Sigmoid colon (tissue), 7 donors: ENCODE measurements around the gene KMT5C. TPM values are rescaled to one million over a fixed set of nuclear protein-coding genes. Genes with fewer than 3 reads are reported as not detected.

Source experiments
- DNase-seq: peaks from one replicate; pipeline ENCODE4 v3.0.0-alpha.2; 2019
- H3K27ac ChIP-seq, 4 donors: fragments of 200-600 bp; sonication (generic); one replicate each; pipeline ENCODE4 v1.5.1; 2016 to 2019; ENCODE audit warnings: mild to moderate bottlenecking in 1 of 4
- H3K27me3 ChIP-seq, 3 donors: fragments of 200-600 bp; sonication (generic); one replicate each; pipeline ENCODE4 v1.5.1; 2019; ENCODE audit warnings: mild to moderate bottlenecking in 1 of 3
- H3K36me3 ChIP-seq, 4 donors: fragments of 200-600 bp; sonication (generic); one replicate each; pipeline ENCODE4 v1.5.1; 2016 to 2019
- H3K4me1 ChIP-seq, 4 donors: fragments of 200-600 bp; sonication (generic); one replicate each; pipeline ENCODE4 v1.5.1; 2017 to 2019
- H3K4me3 ChIP-seq, 4 donors: fragments of 200-600 bp; sonication (generic); one replicate each; pipeline ENCODE4 v1.5.1; 2017 to 2019; ENCODE audit warnings: mild to moderate bottlenecking in 2 of 4, moderate library complexity in 1 of 4
- H3K9me3 ChIP-seq, 4 donors: fragments of 200-600 bp in 3 of 4; sonication (generic) in 3 of 4; one replicate each; pipeline versions ENCODE4 v1.5.1 to v1.6.1; 2013 to 2019
- EP300 ChIP-seq, 4 donors: sonication (generic); formaldehyde crosslinking; IDR thresholded peaks; one replicate each; pipeline ENCODE4 v1.6.1; 2017; ENCODE audit warnings: antibody characterized with exemption in 4 of 4
- POLR2A ChIP-seq, 2 donors: fragments of 450-650 bp; IDR thresholded peaks; one replicate each; pipeline ENCODE4 v1.6.1; 2016; ENCODE audit warnings: antibody characterized with exemption in 2 of 2, mild to moderate bottlenecking in 2 of 2, moderate library complexity in 2 of 2
- POLR2AphosphoS5 ChIP-seq, 4 donors: sonication (generic); formaldehyde crosslinking; IDR thresholded peaks; one replicate each; pipeline ENCODE4 v1.6.1; 2017; ENCODE audit warnings: antibody characterized with exemption in 4 of 4
- WGBS, 2 donors: extraction: QIAGEN DNeasy Blood & Tissue Kit; methylation state at CpG; one replicate each; pipeline ENCODE4 v1.1.7; 2013; 5-methylcytosine and 5-hydroxymethylcytosine counted together
- intact Hi-C: fragments of 100-400 bp; cut with DNase I; formaldehyde crosslinking; loops from one replicate; pipeline ENCODE4 v1.15.1; 2023
- polyA plus RNA-seq, 3 donors: library from polyadenylated mRNA; stranded (reverse); fragments of 200-250 nt; gene quantifications; one replicate each; pipeline ENCODE4 v1.2.3, GENCODE V29; 2013
- total RNA-seq, 4 donors: library from RNA; depleted of rRNA; stranded (reverse); fragments of >200 nt; gene quantifications; one replicate each; pipeline ENCODE4 v1.1.0, GENCODE V29; 2016
- TF ChIP-seq, protein P1 (sequence below), 4 experiments: fragments of 450-650 bp in 3 of 4; fragments of 200-600 bp in 1 of 4; IDR thresholded peaks; one replicate each; pipeline ENCODE4 v1.5.1; 2016 to 2019; ENCODE audit warnings: antibody characterized with exemption in 4 of 4, mild to moderate bottlenecking in 3 of 4, moderate library complexity in 2 of 4
- donor health status: healthy with polysubstance abuse.
- donor health status: Bipolar disorder and iron deficiency.
- donor health status: healthy.

The KMT5C gene
- total and polyA plus RNA-seq, 7 donors, result 3.0 to 14.8 (median 9.1) TPM

DNA sequence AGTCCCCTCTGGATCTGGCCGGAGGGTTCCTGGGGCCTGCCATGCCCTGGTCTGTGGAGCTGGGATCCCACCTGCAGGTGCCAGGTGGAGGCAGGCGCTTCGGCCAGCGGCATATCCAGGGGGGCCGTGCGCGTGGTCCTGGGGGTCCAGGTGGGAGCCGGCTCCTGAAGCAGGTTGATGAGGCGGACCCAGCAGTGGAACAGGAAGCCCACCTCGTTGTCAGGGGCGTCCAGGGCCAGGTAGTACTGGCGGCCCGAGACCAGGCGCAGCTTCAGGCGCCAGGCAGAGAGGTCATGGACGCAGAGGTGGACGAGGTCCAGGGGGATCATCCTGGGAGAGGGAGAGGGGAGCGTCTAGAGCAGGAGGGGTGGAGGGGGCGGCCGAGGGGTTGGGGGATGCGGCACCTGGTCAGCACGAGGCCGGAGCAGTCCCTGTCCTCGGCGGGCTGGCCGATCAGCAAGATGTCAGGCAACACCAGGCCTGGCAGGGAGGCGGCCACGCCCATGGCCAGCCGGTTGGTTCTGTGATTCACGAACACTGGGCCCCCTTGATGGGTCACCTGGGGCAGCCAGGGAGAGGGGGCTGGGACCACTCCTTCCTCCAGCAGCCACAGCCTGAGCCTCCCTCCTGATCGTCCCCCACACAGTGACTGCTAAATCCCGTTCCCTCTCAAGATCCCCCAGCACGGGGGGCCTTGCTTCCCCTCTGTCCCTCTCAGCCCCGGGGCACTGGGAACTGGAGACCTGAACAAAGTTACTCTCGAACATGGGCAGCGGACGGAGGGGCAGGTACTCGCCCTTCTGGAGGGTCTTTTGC is 22.7 kb downstream of the KMT5C start:
- peaks cover 0 to 9% (median 2%) of the 10 kb centered on the region in 3 donors for H3K27me3 ChIP-seq
- no peaks in the 10 kb centered on the region for H3K9me3 ChIP-seq
- no peak overlapping the region for H3K4me3 ChIP-seq
- intact Hi-C loops, result no loop called here
- H3K4me1 ChIP-seq, result no peaks in the 10 kb centered on the region
- H3K36me3 ChIP-seq, result no peaks in the 10 kb centered on the region
- 66 to 81% methylated on average over 38 of the region's 38 CpGs for WGBS, 2 donors
- DNase-seq, result no peak
- TF ChIP-seq POLR2A (IDR thresholded peaks at IDR 0.05), result no peak
- no peak for TF ChIP-seq EP300 (IDR thresholded peaks at IDR 0.05)
- H3K27ac ChIP-seq, result no peak overlapping the region

DNA sequence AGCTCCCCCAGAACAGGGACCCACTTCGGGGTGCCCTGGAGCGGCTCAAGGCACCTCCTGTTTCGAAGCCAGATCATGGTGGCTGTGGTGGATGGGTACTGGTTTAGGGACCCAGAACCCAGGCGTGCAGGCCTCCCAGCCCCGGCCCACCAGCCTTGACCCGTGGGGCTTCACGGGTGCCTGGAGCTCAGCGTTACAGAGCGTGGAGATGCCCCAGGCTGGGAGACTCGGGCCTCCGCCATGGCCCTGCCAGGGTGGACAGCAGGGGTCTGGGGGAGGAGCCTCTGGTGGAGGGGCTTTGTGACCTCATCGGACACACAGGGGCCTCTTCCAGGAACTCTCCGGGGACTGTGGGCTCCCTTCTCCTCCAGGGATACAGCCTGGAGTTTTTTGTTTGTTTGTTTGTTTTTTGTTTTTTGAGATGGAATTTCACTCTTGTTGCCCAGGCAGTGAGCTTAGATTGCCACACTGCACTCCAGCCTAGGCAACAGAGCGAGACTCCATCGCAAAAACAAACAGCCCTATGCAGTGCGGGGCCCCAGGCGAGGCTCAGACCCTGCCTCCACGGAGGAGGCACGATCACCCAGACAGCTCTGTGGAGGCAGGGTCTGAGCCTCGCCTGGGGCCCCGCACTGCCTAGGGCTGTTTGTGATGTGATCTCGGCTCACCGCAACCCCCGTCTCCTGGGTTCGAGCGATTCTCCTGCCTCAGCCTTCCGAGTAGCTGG is 23.5 kb downstream of the KMT5C start, which contains the start of gene GARIN5B:
TSS of gene GARIN5B (minus strand) at position 271 of the 727 bp plus-strand sequence. CDS start at position 77, 194 bp downstream.
- TF ChIP-seq EP300 (IDR thresholded peaks at IDR 0.05) (no peak), POLR2A (IDR thresholded peaks at IDR 0.05) (no peak), POLR2AphosphoS5 (IDR thresholded peaks at IDR 0.05) (no peak)
- TF ChIP-seq, protein P1, sequence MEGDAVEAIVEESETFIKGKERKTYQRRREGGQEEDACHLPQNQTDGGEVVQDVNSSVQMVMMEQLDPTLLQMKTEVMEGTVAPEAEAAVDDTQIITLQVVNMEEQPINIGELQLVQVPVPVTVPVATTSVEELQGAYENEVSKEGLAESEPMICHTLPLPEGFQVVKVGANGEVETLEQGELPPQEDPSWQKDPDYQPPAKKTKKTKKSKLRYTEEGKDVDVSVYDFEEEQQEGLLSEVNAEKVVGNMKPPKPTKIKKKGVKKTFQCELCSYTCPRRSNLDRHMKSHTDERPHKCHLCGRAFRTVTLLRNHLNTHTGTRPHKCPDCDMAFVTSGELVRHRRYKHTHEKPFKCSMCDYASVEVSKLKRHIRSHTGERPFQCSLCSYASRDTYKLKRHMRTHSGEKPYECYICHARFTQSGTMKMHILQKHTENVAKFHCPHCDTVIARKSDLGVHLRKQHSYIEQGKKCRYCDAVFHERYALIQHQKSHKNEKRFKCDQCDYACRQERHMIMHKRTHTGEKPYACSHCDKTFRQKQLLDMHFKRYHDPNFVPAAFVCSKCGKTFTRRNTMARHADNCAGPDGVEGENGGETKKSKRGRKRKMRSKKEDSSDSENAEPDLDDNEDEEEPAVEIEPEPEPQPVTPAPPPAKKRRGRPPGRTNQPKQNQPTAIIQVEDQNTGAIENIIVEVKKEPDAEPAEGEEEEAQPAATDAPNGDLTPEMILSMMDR (IDR thresholded peaks at IDR 0.05), result no peak
- Histone ChIP-seq H3K9me3 (no peaks in the 10 kb centered on the region), H3K27me3 (peaks cover 4 to 16% (median 6%) of the 10 kb centered on the region in 3 donors), H3K27ac (no peak within 1 kb of the TSS), H3K4me3 (no peak within 1 kb of the TSS), H3K36me3 (no peaks in the 10 kb centered on the region), H3K4me1 (no peaks in the 10 kb centered on the region)
- no peak for DNase-seq
- intact Hi-C loops, result no loop called here
- WGBS, 2 donors, result 77 to 82% methylated on average over 27 of the region's 27 CpGs

DNA sequence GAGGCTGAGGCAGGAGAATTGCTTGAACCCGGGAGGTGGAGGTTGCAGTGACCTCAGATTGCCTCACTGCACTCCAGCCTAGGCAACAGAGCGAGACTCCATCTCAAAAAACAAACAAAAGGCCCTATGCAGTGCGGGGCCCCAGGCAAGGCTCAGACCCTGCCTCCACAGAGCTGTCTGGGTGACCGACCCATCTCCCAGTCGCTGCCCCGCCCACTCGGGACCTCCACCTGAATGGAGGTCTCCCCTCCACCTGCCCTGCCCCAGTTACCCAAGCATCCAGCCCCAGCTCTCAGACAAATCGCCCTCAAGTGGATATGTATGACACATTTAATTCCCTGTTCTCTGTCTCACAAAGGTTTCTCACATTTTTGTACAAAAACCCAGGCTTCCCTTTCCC is 25.6 kb downstream of the KMT5C start:
- no peak for TF ChIP-seq POLR2A (IDR thresholded peaks at IDR 0.05)
- no peak for TF ChIP-seq EP300 (IDR thresholded peaks at IDR 0.05)
- TF ChIP-seq, protein P1 (IDR thresholded peaks at IDR 0.05), result no peak
- TF ChIP-seq POLR2AphosphoS5 (IDR thresholded peaks at IDR 0.05), result no peak
- H3K36me3 ChIP-seq, result no peaks in the 10 kb centered on the region
- intact Hi-C loops, result no loop called here
- peaks cover 0 to 17% (median 14%) of the 10 kb centered on the region in 4 donors for H3K4me1 ChIP-seq
- H3K4me3 ChIP-seq, result no peak overlapping the region
- peaks cover 24 to 37% (median 25%) of the 10 kb centered on the region in 3 donors for H3K27me3 ChIP-seq
- H3K27ac ChIP-seq, result no peak overlapping the region
- no peak for DNase-seq
- 80 to 88% methylated on average over 8 of the region's 8 CpGs for WGBS, 2 donors
- H3K9me3 ChIP-seq, result no peaks in the 10 kb centered on the region

DNA sequence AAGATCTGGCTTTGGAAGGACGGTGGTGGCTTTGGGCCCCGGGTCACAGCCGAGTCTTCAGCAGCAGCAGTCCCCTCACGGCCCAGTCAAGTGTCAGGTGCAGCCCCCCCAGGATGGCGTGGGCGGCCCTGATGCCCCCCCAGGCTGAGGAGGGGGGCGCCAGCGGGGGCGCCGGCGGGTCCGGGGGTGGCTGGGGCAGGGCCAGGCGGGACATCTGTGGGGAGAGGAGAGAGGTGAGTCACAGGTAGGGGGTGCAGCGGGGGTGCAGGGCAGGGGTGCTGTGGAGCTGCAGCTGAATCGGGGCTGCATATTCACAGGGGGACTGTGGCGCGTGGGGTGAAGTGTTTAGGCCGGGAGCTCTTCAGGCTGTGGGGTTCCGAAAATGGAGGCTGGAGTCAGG is 26.3 kb downstream of the KMT5C start:
- Histone ChIP-seq H3K4me3 (no peak overlapping the region), H3K27ac (no peak overlapping the region), H3K36me3 (no peaks in the 10 kb centered on the region), H3K4me1 (peaks cover 0 to 20% (median 17%) of the 10 kb centered on the region in 4 donors), H3K27me3 (peaks cover 28 to 45% (median 32%) of the 10 kb centered on the region in 3 donors), H3K9me3 (no peaks in the 10 kb centered on the region)
- no peak for DNase-seq
- TF ChIP-seq, protein P1 (IDR thresholded peaks at IDR 0.05), result no peak
- TF ChIP-seq POLR2A (IDR thresholded peaks at IDR 0.05) (no peak), EP300 (IDR thresholded peaks at IDR 0.05) (no peak), POLR2AphosphoS5 (IDR thresholded peaks at IDR 0.05) (no peak)
- intact Hi-C loops, result no loop called here
- WGBS, 2 donors, result 74 to 76% methylated on average over 19 of the region's 19 CpGs

DNA sequence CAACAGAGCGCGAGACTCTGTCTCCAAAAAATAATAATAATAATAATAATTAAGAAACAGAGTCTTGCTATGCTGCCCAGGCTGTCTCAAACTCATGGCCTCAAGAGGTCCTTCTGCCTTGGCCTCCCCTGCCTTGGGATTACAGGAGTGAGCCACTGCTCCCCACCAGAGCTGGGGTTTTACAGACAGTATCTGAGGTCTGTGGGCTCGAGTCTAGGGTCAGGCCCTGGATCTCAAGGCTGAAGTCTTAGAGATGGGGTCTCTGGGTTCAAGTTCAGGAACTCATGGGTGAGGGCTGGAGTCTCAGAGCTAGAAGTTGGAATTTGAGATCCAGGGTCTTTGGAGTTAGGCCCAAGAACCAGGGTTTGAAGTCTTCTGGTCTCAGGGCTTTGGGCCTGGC is 27.1 kb downstream of the KMT5C start:
- H3K4me3 ChIP-seq, result no peak overlapping the region
- TF ChIP-seq POLR2AphosphoS5 (IDR thresholded peaks at IDR 0.05) (no peak), POLR2A (IDR thresholded peaks at IDR 0.05) (no peak), EP300 (IDR thresholded peaks at IDR 0.05) (no peak)
- TF ChIP-seq, protein P1 (IDR thresholded peaks at IDR 0.05), result no peak
- no peaks in the 10 kb centered on the region for H3K36me3 ChIP-seq
- peaks cover 0 to 20% (median 17%) of the 10 kb centered on the region in 4 donors for H3K4me1 ChIP-seq
- no peak for DNase-seq
- peaks cover 33 to 53% (median 40%) of the 10 kb centered on the region in 3 donors for H3K27me3 ChIP-seq
- H3K27ac ChIP-seq, result no peak overlapping the region
- no peaks in the 10 kb centered on the region for H3K9me3 ChIP-seq
- intact Hi-C loops, result no loop called here
- WGBS, 2 donors, result 78 to 79% methylated on average over 3 of the region's 3 CpGs
